Neutrophil (primary cell): ENCODE data around the gene CAMK2N2.

ENCODE experiments used
- H3K27ac ChIP-seq: fragments of 200-600 bp; sonication (generic); 2 replicates; pipeline ENCODE4 v1.5.1; 2016; ENCODE audit warnings: mild to moderate bottlenecking, moderate library complexity
- H3K27me3 ChIP-seq: fragments of 200-600 bp; sonication (generic); 2 replicates; pipeline ENCODE4 v1.6.0; 2016; ENCODE audit warnings: mild to moderate bottlenecking
- H3K36me3 ChIP-seq: fragments of 200-600 bp; sonication (generic); 2 replicates; pipeline ENCODE4 v1.5.1; 2017
- H3K4me1 ChIP-seq, 2 experiments: fragments of 200-600 bp in 1 of 2; sonication (generic) in 1 of 2; 1 replicate in 1 of 2; 2 replicates in 1 of 2; pipeline versions ENCODE4 v1.5.1 to v1.6.1; 2013 to 2016; ENCODE audit warnings: low read depth in 1 of 2, low read length in 1 of 2, mild to moderate bottlenecking in 1 of 2, moderate library complexity in 1 of 2; ENCODE audit not compliant: control insufficient read depth in 1 of 2, insufficient read depth in 1 of 2
- H3K4me3 ChIP-seq, 2 experiments: fragments of 200-600 bp in 1 of 2; sonication (generic) in 1 of 2; 1 replicate in 1 of 2; 2 replicates in 1 of 2; pipeline ENCODE4 v1.5.1; 2013 to 2016; ENCODE audit warnings: low read depth in 1 of 2, low read length in 1 of 2, mild to moderate bottlenecking in 1 of 2, moderate library complexity in 1 of 2
- H3K9me3 ChIP-seq: fragments of 200-600 bp; sonication (generic); 2 replicates; pipeline ENCODE4 v1.5.1; 2016
- TF ChIP-seq, protein P1 (sequence below): fragments of 200-600 bp; sonication (generic); IDR thresholded peaks from 2 replicates; pipeline ENCODE4 v1.5.1; 2016; ENCODE audit warnings: antibody characterized with exemption

Gene CAMK2N2

DNA sequence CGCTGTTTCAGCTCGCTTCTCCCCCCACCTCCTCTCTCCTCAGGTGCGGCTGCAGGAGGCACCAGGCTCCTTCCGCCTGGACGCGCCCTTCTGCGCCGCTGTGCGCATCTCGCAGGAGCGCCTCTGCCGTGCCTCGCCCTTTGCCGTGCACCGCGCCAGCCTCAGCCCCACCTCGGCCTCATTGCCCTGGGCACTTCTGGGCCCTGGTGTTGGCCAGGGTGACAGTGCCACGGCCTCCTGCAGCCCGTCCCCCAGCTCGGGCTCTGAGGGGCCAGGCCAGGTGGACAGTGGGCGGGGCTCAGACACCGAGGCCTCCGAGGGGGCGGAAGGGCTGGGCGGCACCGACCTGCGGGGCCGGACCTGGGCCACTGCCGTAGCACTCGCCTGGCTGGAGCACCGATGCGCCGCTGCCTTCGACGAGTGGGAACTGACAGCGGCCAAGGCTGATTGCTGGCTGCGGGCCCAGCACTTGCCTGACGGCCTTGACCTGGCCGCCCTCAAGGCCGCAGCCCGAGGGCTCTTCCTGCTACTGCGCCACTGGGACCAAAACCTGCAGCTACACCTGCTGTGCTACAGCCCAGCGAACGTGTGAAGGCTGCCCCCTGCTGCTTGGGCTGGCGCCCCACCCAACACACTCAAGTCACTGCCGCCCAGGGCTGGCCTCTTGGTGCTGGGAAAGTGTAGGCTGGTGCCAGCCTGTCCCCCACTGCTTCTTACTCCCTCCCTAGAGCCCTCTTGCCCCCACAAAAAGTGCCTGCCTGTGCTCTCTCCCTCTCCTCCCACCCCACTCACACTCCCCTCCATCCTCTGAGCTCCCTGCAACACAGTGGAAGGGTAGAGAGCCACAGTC, 19.7 kb downstream of the CAMK2N2 start:
- Histone ChIP-seq H3K27me3 (peaks cover 16% of the 10 kb centered on the region), H3K27ac (no peak overlapping the region), H3K9me3 (no peaks in the 10 kb centered on the region), H3K4me3 (no peak overlapping the region), H3K36me3 (peaks cover 40% of the 10 kb centered on the region), H3K4me1 (no peaks in the 10 kb centered on the region)
- TF ChIP-seq, protein P1, sequence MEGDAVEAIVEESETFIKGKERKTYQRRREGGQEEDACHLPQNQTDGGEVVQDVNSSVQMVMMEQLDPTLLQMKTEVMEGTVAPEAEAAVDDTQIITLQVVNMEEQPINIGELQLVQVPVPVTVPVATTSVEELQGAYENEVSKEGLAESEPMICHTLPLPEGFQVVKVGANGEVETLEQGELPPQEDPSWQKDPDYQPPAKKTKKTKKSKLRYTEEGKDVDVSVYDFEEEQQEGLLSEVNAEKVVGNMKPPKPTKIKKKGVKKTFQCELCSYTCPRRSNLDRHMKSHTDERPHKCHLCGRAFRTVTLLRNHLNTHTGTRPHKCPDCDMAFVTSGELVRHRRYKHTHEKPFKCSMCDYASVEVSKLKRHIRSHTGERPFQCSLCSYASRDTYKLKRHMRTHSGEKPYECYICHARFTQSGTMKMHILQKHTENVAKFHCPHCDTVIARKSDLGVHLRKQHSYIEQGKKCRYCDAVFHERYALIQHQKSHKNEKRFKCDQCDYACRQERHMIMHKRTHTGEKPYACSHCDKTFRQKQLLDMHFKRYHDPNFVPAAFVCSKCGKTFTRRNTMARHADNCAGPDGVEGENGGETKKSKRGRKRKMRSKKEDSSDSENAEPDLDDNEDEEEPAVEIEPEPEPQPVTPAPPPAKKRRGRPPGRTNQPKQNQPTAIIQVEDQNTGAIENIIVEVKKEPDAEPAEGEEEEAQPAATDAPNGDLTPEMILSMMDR, result no peak

DNA sequence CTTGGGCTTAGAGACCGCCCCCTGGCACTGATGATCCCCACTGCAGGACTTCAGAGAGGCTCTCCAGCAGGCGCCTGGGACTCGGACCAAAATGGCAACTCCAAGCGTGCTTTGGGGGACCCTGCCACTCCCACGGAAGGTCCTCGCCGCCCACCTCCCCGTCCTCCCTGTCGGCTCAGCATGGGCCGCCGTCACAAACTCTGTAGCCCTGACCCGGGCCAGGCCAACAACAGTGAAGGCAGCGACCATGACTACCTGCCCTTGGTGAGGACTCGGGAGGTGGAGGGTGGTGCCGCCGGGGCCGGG, 20.3 kb downstream of the CAMK2N2 start:
- Histone ChIP-seq H3K4me3 (no peak overlapping the region), H3K36me3 (peaks cover 40% of the 10 kb centered on the region), H3K27me3 (peaks cover 16% of the 10 kb centered on the region), H3K9me3 (no peaks in the 10 kb centered on the region), H3K27ac (no peak overlapping the region), H3K4me1 (no peaks in the 10 kb centered on the region)
- TF ChIP-seq, protein P1, result no peak

DNA sequence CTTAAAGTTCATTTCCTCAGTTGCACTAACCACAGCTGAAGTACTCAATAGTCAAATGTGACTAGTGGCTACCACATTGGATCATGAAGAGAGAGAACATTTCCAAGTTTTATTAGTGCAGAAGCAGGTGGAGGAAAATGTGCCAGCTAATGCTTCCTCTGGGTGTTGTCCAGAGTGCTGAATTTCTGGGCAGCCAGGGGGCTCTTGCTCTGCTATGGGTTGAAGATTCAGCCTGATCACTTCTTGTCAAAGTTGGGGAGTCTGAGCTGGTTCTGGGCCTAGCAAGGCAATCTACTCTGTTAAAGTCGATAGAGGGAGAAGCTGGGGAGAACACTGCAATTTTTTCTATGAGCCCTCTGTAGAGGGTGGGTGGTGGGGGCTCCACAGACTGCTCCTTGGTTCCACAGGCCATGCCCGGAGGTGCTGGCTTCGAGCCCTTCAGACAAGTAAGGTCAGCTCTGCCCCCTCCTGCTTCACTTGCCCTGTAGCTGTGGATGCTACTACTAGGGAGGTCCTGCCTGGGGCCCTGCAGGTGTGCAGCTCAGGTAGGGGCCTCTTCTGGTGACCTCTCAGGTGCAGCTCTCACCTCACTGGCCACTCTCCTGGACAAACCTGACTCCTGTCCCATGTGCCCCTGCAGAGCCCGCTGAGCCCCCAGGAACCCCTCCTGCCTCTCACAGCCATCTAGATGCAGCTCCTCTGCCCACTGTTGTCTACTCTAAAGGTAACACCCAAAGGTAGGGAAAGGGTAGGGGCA, 20.8 kb downstream of the CAMK2N2 start:
- no peaks in the 10 kb centered on the region for H3K9me3 ChIP-seq
- no peak overlapping the region for H3K4me3 ChIP-seq
- H3K27me3 ChIP-seq, result peaks cover 16% of the 10 kb centered on the region
- TF ChIP-seq, protein P1, result no peak
- H3K36me3 ChIP-seq, result peaks cover 39% of the 10 kb centered on the region
- no peaks in the 10 kb centered on the region for H3K4me1 ChIP-seq
- no peak overlapping the region for H3K27ac ChIP-seq

DNA sequence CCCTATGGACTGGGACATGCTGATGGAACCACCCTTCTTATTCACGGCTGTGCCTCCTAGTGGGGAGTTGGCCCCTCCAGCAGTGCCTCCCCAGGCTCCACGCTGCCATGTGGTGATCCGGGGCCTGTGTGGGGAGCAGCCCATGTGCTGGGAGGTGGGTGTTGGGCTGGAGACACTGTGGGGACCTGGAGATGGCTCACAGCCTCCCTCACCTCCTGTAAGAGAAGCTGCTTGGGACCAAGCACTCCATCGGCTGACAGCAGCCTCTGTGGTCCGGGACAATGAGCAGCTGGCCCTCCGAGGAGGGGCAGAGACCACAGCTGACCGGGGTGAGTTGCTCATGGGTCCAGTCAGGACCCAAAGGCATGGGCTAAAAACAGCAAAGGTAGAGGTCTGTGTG, 21.6 kb downstream of the CAMK2N2 start:
- no peaks in the 10 kb centered on the region for H3K9me3 ChIP-seq
- no peaks in the 10 kb centered on the region for H3K4me1 ChIP-seq
- H3K27me3 ChIP-seq, result peaks cover 23% of the 10 kb centered on the region
- no peak overlapping the region for H3K4me3 ChIP-seq
- peaks cover 30% of the 10 kb centered on the region for H3K36me3 ChIP-seq
- no peak overlapping the region for H3K27ac ChIP-seq
- TF ChIP-seq, protein P1, result no peak

DNA sequence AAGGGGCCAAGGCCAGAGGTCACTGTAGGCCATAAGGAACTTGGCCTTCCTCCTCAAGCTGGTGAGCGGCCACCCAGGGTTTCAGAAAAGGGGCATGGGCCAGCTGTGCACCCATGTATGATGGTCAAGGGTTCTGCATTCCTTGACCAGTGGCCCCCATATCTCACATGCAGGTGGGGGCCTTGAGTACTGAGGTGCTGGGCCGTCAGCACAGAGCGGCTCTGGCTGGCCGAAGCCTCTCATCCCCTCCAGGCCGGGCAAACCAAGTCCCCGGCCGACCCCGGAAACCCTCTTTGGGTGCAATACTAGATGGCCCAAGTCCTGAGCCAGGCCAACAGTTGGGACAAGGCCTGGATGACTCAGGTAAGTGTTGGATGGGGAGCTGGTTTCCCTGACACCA, 22.1 kb downstream of the CAMK2N2 start:
- no peaks in the 10 kb centered on the region for H3K9me3 ChIP-seq
- TF ChIP-seq, protein P1, result no peak

More for the DNA sequence above, 22.1 kb downstream of the CAMK2N2 start:
- peaks cover 28% of the 10 kb centered on the region for H3K27me3 ChIP-seq
- H3K27ac ChIP-seq, result no peak overlapping the region
- H3K4me3 ChIP-seq, result no peak overlapping the region
- H3K4me1 ChIP-seq, result no peaks in the 10 kb centered on the region
- peaks cover 25% of the 10 kb centered on the region for H3K36me3 ChIP-seq
